Activated T-helper 1 cell treated with Interleukin-2 at 50 U/mL for 16 hours (primary cell): ENCODE results near the gene ASS1.
"Not testable (repeated sequence)": the region's sequence is repeated elsewhere in the genome, so short reads cannot be mapped to it uniquely, and the experiment has no call there.

ENCODE experiments used
- DNase-seq: peaks from one replicate; pipeline ENCODE4 v3.0.0-alpha.2; 2020; ENCODE audit warnings: low read depth

The ASS1 gene

DNA sequence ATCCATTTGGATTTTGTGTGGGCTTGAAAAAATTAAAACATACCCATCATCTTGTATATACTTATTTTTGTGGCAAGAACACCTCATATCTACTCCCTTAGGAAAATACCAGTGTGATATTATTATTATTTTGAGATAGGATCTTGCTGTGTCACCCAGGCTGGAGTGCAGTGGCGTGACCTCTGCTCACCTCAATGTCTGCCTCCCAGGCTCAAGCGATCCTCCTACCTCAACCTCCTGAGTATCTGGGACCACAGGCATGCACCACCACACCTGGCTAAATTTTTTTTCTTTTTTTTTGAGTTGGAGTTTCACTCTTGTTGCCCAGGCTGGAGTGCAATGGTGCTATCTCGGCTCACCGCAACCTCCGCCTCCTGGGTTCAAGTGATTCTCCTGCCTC, 10.1 kb upstream of the ASS1 start:
- not testable (repeated sequence) for DNase-seq

DNA sequence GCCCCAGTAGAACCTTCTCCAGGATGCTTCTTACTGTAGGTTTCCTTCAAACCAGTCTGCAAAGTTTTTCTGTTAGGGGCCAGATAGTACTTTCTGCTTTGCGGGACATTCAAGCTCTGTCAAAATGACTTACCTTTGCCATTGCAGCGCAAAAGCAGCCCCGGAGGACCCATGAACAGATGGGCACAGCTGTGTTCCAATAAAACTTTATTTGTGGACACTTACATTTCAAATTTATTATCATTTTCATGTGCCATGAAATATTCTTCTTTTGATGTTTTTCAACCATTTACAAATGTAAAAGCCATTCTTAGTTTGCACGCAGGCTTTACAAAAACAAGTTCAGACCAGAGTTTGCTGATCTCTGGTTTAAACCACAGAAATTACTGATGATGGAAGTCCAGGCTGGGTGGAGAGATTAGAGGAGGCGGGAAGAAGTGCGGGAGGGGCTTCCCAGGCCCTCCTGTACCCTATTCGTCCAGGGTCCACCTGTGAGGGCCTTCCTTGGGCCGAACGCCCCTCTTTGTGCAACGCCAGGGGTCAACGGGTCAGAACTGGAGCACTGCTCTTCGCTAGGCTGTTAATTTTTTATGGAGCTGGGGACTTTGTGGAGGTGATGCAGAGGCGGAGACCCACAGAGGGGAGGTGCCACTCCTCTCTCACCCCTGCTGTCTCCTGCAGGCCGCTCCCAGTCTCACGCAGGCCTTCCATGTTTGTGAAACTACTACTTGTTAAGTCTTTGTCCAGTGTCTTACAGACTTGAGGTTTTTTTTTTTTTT, 7.6 kb upstream of the ASS1 start:
- DNase-seq: no peak

GRCh38 chr9:130438382-130438981, 6.3 kb upstream of the ASS1 start:
- no peak for DNase-seq

DNA sequence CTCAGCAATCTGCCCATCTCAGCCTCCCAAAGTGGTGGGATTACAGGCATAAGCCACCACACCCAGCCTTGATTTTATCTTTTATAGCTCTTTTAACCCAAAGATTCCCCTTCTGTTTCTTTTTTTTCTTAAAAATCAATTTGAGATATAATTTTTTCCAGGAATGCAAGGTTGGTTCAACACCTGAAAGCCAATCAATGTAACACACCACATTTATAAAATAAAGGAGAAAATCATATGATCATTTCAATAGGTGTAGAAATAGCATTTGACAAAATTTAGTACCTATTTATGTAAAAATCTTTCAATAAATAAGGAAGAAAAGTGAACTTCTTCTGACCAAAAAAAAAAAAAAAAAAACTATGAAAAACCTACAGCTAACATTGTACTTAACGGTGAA, 3.7 kb upstream of the ASS1 start:
- no peak for DNase-seq

DNA sequence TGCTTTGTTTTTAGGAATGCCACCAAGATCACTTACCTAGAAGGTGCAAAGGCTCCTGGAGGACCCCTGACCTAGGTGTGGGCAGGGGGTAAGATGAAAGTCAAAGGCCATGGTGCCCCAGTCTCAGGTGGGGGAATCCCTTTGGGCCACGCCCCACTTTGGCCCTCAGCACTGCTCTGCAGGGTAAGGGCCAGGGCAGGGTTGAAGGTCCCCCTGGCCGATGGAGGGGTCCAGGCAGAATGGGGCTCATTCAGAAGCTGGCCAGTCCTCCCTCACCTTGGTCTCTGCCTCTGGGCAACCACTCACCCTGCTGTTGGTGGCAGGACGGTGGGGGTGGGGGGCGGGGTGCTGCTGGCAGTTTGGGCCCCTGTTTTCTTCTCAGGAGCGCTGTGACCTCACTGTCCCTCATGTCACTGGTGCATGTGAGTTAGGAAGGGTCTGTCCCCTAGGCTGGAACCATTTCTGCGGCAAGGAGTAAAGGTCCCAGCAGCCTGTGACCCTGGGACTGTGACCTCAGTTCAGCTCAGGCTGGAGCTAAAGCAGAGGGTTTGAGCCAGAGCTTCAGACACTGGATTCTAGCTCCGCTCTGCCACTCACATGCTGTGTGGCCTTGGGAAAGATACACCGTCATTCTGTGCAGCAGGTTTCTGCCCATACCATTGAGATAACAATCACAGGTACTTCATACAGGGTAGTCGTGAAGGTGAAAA, 1.9 kb upstream of the ASS1 start:
- DNase-seq: no peak

DNA sequence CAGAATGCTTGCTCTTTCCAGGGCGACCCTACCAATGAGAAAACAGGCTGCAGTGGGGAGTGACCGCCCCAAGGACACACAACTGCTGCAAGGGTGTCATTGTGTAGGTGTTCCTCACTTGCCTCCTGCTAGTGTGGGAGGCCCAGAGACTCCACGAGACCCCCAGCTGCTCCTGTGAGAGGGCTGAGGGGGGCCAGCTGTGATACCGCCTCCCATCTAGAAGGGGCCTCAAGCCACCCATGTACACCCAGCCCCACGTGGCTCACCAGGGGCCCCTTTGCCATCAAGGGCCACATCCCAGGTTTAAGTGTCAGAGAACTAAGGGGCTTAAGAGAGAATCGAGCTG, 1.3 kb upstream of the ASS1 start:
- no peak for DNase-seq

DNA sequence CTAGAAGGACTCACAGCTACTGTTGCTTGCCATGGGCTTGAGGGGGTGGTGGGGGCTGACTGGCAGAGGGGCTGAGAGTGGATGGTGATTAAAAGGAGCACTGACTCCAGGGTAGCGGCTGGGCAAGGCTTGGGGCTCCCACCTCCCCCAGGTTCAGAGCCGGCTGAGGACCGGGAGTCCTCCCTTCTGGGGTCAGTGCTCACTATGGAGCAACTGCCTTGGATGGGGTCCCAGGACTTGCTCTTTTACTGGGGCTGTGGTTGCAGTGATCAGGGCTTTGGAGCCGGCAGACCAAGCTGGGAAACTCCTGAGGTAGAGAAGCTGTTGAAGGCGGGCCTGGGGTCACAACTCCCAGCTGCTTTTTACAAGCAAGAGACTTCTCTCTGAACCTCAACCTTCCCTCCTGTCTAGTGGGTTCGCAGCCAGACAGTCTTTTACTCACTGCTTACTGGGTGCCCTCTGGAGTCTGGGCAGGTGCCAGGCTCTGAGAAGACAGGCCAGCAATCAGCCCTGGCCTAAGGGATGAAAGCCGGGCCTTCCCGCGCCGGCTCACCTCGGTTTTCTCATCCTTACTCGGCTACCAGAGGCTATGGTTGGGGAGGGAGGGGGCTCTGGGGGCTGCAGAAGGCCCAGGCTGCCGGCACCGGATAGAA, 795 bp upstream of the ASS1 start:
- DNase-seq: no peak

- no peak for DNase-seq
These were observed 665 bp downstream of the ASS1 start for GRCh38 chr9:130445268-130445983.

DNA sequence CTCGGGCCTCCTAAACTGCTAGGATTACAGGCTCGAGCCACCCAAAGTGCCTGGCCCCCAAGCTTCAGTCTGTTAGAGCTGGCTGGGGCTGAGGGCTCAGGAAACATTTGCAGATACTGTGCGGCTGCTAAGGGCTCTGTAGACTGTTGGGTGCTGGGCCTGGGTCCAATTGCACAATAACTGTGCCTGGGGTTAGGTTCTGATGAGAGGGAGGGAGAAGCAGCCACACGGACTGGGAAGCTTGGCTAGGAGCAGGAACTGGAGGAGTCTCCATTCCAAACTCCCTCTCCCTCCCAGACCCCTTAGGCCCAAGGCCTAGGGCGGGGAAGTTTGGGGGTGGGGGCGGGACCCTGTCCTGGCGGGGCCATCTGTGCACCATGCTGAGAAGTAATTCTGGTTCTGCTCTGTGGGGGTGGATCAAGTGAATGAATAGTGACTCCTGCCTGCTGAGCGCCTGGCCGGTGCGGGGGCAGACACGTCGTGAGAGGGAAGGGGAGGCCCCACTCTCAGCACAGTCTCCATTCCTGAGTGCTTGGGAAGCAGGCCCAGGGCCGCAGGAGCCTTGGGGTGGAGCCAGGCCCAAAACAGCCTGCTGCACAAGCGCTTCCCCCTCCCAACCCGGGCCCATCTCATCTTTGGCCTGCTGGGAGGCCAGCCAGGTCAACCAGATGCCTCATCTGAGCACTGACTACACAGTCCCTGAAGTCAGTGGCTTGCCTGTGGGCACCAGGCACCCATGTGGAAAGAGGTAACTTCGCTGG, 1.5 kb downstream of the ASS1 start:
- no peak for DNase-seq

DNA sequence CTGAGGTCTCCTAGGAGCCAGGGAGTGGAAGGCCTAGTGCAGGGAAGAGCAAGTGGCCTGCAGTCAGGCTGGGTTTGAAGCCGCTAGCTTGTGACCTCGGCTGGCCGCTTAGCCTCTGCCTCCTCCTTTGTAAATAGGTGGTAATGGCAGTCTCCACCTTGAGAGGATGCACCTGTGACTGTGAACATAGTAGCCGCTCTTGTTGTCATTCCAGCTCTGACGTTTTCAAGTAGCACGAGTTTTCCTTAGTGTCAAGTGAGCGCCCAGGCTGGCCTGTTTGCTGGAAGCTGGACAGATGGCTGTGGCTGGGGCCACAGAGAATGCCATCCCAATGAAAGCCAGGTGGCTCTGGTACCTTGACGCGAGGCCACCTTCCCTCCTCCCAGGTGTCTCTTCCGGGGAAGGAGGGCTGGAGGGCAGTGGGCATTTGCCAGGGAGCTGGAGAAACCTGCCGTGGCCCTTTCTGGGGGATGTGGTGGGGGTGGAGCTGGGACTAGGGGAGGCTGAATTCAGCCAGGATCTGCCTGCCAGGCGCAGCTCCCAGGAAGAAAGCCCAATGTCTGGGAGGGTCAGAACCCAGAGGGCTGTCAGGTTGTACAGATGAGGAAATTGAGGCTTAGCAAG, 2.5 kb downstream of the ASS1 start:
- DNase-seq: no peak

DNA sequence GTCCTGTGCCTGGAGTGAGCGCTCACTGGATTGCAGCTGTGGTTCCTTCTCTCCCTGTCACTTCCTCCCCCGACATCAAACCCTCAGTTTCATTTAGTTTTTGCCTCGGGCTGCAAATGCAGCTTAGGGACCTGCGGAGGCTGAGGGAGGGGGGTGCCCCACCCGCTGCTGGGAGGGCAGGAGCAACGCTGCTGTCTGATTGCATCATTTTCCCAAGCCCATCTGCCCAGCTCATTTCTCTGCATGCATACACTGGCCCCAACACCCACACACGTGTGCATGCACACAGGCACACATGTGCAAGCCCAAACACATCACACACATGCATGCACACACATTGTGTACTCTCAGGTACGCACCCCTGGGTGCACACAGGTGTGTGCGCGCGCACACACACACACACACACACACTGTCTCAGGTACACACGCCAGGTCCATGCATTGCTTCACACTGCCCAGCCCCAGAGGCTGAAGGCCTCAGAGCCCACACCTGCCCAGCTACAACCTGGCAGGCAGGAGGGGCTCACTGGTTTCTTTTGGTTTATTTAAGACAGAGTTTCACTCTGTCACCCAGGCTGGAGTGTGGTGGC, 3.4 kb downstream of the ASS1 start:
- no peak for DNase-seq

DNA sequence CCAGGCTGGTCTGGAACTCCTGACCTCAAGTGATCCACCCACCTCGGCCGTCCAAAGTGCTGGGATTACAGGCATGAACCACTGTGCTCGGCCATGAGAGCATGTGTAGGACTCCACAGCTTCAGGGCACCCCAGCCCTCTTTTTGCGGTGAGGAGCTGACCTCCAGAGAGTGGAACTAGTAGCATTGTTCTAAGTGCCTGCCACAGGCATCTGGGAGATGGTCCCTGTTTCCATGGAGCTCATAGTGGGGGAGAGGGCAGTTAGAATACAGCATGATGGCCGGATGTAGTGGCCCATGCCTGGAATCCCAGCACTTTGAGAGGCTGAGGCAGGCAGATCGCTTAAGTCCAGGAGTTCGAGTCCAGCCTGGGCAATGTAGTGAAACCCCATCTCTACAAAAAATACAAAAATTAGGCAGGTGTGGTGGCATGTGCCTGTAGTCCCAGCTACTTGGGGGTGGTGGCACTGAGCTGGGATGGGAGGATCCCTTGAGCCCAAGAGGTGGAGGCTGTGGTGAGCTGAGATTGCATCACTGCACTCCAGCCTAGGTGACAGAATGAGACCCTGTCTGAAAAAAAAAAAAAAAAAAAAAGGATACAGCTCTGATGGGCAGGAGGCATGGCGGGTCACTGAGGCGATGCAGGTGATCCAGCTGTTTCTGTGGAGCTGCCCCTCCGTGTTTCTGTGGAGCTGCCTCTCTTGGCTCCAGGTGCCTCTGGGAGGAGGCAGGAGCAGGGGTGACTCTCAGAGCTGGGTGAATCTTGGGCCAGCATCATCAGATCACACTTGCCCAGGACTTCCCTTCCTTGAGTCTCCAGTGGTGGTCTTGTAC, 4.2 kb downstream of the ASS1 start:
- DNase-seq: no peak

DNA sequence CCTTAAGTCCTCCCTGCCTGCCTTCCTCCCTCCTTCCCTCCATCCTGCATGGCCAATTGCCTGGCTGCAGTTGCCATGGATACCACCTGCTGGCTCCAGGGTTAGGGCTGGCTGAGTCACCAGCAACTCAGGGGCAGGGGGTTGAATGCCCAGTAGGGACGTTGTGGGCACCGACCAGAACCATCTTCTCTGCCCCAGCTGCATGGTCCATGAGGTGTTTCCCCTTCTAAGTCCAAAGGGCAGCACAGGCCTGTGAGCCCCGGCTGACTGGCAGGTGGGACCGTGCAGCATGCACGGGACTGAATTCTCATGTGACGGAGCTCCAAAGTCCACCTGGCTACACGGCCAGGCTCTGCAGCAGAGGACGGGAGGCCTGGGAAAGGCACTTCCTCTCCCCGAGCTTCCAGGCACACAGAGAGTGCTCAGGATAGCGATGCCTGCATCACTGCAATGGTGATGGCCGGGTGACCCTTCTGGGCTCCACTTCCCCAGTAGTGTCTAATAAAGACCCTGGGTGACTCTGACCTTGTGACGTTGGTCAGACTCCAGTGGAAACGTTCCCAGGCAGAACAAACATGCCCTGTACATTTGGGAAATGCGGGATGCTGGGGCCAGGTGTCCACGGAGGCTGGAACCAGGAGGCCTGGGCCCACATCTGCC, 5.7 kb downstream of the ASS1 start:
- DNase-seq: no peak

GRCh38 chr9:130451004-130451390, 6.2 kb downstream of the ASS1 start:
- no peak for DNase-seq

DNA sequence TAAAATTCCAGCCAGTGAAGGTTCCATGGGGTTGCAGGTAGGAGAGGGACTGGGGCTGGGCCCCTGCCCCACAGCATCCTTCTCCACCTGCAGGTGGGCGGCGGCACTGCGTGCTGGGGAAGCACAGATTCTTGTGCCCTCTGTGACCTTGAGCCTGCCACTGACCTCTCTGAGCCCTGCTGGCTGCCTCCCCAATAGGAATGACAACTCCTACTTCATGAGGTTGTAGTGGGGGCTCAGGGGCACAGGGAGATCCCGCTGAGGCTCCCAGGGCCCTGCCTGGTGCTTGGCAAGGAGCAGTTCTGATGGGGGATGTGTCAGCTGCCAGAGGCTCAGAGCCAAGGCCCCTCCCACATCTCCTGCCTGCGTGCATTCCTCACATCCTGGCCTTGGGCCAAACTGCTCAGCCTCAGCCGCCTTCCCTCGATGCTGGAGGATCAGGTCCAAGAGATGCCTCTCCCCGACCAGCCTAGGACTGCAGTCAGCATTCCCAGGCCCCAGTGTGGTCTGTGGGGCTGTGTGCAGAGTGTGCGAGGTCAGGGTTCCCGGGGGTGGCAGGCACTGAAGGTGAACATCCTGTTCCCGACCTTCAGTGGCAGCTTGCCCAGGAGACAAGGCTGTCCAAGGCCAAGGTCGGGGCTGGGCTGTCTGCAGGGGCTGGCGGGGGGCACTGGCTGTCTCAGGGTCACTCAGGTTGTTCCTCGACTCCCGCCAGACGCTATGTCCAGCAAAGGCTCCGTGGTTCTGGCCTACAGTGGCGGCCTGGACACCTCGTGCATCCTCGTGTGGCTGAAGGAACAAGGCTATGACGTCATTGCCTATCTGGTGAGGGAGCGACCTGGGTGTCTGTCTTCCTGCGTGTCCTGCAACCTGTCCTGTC, 7.0 kb downstream of the ASS1 start:
- DNase-seq: no peak

- DNase-seq: no peak
These were observed 8.1 kb downstream of the ASS1 start for GRCh38 chr9:130452835-130453234.

DNA sequence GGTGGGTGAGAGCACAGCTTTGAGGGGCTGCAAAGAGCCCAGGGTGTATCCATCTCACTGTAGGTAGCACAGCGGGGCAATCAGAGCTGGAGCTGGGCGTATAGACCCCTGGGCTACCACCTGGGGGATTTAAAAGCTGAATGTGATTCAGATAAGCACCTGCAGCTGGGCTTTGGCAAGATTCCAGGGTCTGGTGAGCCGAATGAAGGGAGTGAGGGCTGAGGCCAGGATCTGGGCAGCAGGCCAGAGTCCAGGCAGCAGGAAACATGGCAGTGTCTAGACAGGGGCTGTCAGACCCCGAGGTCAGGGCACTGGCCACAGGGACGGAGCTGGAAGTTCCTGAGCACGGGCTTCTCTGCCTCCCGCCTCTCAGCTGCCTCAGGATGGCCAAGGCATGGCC, 8.7 kb downstream of the ASS1 start:
- DNase-seq: no peak

GRCh38 chr9:130454096-130454811, 9.5 kb downstream of the ASS1 start:
- no peak for DNase-seq
